SKM-1 treated with dmso at 0.1 percent for 144 hours (cell line): Measurements from ENCODE around the gene CEP70.
"Not testable (repeated sequence)": the region's sequence is repeated elsewhere in the genome, so short reads cannot be mapped to it uniquely, and the experiment has no call there.

ENCODE experiments used
- DNase-seq: peaks from one replicate; lab custom pipeline; 2025; ENCODE audit not compliant: unreplicated experiment; lab: John Stamatoyannopoulos, UW

CEP70 gene, protein sequence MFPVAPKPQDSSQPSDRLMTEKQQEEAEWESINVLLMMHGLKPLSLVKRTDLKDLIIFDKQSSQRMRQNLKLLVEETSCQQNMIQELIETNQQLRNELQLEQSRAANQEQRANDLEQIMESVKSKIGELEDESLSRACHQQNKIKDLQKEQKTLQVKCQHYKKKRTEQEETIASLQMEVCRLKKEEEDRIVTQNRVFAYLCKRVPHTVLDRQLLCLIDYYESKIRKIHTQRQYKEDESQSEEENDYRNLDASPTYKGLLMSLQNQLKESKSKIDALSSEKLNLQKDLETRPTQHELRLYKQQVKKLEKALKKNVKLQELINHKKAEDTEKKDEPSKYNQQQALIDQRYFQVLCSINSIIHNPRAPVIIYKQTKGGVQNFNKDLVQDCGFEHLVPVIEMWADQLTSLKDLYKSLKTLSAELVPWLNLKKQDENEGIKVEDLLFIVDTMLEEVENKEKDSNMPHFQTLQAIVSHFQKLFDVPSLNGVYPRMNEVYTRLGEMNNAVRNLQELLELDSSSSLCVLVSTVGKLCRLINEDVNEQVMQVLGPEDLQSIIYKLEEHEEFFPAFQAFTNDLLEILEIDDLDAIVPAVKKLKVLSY

DNA sequence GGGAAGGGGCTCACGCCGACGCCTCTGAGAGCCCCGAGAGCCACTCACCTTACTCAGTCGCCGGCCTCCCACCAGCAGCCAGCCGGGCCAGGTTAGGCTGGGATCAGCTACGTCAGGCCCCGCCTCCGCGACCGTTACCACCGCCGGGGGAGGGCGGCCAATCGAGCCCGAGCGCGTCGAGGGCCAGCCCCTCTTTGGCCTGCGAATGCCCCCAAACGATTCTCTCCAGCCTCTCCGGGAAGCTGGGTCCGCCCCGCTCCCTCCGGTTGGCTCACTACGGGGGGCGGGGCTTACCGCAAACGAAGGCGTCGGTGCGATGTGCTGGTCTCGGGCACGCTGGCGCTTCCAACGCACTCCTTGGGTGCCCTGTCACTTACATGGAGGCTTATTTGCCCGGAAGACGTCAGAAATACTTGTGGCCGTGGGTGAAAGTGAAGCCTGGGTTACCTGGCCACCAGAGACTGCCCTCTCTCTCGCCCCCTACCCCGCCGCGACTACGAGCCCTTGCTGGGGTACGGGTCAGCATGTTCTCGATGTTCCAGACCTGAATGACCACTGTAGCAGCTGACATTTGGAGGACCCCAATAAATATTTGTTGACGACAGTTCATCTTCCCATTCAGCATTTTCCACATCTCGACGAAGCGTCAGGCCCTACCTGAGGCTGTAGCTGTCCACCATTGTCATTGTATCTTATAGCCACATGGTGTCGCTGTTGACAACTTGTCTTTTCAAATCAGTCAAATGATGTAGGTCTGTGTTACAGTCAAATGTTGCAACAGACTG lies at the start of gene CEP70:
Gene CEP70, minus strand, starts transcription at position 111 of the 785 bp plus-strand sequence. CDS start 21,333 bp downstream, outside the sequence.
- no peak for DNase-seq

DNA sequence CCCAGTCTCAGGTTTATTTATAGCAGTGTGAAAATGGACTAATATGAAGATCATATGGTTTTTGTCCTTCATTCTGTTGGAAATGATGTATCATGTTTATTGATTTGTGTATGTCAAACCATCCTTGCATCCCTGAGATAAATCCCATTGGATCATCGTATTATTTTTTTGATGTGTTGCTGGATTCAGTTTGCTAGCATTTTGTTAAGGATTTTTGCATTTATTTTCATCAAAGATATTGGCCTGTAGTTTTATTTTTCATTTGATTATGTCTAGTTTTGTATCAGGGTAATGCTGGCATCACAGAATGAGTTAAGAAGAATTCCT lies 48.8 kb upstream of the CEP70 start:
- DNase-seq, result no peak

DNA sequence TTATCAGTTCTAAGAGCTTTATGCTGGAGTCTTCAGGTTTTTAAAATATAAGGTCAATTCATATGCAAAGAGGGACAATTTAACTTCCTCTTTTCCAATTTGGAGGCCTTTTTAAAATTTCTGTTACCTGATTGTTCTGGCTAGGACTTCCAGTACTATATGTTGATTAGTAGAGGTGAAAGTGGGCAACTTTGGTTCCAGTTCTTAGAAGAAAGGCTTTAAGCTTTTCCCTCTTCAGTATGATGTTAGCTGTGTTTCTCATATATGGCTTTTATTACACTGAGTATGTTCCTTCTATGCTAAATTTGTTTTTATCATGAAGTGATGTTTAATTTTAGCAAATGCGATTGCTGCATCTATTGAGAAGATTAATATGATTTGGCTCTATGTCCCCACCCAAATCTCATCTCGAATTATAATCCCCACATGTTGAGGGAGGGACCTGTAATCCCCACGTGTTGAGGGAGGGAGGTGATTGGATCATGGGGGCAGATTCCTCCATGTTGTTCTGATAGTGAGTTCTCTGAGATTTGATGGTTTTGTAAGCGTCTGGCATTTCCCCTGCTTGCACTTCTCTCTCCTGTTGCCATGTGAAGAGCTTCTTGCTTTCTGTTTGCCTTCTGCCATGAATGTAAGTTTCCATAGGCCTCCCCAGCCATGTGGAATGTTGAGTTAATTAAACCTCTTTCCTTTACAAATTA lies 48.3 kb upstream of the CEP70 start:
- DNase-seq, result no peak

DNA sequence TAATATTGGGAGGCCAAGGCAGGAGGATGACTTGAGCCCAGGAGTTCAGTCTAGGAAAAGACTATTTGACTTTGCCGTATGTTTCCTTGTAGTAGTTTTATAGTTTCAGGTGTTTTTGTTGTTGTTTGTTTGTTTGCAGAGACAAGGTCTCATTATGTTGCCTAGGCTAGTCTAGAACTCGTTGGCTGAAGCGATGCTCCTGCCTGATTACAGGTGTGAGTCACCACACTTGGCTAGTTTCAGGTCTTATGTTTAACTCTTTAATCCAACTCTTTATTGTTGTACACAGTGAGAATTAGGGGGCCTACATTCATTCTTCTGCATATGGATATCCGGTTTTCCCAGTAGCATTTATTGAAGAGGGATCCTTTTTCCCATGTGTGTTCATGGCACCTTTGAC lies 46.5 kb upstream of the CEP70 start:
- no peak for DNase-seq

DNA sequence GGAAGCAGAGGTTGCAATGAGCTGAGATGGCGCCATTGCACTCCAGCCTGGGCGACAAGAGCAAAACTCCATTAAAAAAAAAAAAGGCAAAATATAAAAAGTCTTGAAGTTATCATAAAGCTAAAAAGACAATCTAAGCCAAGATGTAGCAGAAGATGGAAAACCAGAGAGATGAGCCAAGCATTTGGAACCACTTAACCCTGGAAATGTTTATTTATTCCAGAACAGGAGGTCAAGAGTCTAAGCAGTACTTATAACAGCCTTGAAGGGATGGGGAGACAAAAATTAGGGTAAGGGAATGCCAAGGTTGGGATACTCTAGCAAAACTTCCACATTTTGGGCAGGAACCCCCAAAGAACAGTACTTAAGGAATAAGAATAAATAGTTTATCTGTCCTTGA lies 44.6 kb upstream of the CEP70 start:
- no peak for DNase-seq

DNA sequence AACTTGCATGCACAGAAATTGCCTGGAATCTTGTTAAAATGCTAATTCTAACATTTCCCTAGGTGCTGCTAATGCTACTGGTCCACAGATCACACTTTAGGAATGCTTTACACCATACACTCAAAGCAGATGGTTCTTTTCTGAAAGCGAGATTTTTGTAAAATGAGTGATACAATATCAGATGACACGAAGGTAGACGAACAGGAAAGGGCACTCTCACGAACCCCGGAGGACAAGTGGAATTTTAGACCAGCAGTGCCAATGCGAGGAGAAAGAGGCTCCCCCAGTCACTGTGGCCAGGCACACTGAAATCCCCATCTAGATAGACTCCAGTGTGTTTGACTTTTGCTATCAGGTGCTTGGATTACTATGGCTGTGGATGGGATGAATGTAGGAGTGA lies 35.5 kb upstream of the CEP70 start:
- no peak for DNase-seq

DNA sequence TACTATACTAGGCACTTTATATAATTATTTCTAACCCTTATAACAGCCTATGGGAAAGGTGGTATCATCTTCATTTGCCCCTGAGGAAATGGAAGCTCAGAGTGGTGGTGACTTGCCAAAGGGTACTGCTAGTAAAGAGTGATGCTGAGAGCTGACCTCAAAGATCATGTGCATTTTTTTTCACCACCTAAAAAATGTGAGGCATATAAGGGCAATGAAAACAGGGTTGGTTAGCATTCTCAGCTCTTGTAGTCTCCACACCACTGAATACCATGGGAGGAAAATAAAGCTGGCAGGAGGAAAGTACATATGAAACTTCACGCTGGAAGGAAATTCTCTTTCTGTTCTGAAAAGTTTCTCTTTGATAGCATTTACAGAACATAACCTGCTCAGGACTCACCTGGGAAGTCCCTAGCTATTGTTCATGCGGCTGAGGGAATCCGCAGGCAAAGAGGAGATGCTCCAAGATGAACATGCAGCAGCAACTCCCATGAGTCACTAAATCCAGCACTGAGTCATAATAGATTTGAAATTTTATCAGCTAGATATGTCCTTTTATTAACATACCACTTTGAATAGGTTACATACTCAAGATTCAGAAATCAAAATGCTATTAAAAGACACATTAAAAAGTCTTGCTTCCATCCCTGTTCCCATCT lies 31.8 kb upstream of the CEP70 start:
- no peak for DNase-seq

DNA sequence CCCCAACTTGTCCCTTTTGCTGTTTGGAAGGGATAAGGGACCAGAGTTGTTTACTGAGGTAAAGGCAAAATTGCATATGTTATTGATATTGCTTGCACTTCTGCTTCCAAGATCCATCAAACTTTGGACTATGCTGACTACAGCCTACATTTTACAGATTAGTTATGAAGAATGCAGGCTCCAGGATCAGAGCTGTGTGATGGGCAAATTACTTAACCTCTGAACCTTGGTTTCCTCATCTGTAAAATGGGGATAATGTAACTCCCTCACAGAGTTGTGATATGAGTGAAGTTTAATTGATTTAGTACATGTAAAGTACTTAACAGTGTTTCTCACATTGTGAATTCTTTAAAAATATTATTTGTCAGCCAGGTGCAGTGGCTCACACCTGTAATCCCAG lies 30.5 kb upstream of the CEP70 start:
- DNase-seq, result no peak

DNA sequence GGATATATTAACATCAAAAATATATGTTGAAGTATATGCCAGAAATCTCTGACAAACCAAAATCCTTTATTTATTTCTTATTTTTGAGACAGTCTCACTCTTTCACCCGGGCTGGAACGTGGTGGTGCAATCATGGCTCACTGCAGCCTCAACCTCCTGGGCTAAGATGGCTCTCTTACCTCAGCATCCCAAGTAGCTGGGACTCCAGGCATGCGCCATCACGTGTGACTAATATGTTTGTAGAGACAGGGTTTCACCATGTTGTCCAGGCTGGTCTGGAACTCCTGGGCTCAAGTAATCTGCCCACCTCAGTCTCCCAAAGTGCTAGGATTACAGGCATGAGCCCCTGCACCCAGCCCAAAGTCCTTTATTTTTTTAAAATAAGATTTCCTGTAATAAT lies 26.4 kb upstream of the CEP70 start:
- no peak for DNase-seq

DNA sequence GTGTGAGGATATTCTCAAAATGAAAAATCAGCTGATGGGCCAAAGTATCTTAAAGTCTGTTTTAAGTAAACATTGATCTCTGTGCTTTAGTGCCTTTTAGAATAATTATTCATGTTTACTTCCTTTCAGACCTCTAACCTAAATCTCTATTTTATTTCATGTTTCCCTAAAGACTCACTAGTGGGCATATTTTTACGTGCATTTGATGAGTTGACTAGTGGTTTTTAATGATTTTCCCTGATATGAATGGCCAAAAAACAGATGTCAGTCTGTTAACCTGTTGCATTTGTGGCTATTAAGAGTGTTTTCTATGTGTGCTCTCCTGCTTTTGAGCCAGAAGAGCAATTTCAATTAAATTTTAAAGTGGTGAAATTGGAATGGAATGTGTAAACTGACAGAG lies 21.4 kb upstream of the CEP70 start:
- DNase-seq, result no peak

DNA sequence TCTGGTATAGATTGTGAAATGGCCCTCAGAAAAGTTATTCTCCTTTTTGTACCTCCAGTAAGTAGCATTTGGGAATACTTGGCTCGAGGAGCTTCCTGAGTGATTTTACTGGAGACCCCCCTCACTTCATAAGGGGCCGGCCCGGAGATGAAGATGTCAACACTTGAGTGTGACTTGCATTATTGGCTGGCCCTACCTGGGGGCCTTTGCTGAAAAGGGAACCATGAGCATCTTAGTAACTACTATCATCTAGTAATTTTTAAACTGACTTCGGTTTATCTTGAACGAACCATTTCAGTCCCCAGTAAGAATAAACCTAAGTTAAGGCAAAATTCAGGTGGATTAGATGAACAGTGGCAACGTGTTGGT lies 15.8 kb upstream of the CEP70 start:
- DNase-seq, result no peak

DNA sequence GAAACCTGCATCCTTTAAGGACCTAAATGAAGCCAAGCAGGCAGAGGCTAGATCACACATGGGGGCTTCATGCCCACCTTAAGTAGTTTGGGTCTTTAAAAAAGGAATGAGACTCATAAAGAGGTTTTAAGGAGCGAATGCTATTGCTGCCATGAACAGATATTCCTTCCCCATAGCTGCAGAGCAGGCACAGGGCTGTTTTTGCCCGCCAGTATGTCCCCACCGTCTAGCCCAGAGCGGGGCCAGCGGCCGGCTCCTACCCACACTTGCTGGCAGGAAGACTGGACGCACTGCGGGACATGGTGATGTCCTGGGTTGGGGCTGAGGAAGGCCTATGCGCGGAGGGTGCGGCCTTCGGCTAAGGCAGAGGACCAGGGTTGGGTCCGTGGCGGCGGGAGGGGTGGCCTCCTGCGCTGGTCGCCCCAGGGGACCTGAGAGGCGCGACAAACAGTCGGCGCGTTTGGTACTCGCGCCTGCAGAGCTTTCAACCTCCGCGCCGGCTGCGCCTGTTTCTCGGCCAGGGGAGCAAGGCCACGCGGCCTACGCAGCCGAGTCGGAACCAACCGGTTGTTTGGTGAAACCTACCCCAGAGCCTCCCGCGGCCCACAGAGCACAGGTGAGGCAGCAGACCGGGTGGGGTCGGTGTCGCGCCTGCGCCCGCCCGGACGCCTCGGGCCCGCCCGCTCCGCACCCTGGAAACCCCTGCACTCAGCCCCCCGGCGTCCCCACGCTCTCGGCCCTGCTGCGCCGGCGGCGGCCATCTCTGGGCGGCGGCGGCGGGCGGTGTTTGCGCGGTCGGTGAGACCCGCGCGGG lies 14.5 kb upstream of the CEP70 start, which contains the start of gene FAIM:
Gene FAIM, plus strand, starts transcription at position 450 of the 814 bp plus-strand sequence. CDS start 10,956 bp downstream, outside the sequence.
- DNase-seq, result no peak

DNA sequence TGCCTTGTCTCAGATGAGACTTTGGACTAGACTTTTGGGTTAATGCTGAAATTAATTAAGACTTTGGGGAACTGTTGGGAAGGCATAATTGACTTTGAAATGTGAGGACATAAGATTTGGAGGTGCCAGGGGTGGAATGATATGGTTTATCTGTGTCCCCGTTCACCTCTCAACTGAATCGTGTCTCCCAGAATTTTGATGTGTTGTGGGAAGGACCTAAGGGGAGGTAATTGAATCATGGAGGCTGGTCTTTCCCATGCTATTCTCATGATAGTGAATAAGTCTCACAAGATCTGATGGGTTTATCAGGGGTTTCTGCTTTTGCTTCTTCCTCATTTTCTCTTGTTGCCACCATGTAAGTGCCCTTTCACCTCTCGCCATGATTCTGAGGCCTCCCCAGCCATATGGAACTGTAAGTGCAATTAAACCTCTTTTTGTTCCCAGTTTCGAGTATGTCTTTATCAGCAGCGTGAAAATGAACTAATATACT lies 10.1 kb upstream of the CEP70 start:
- not testable (repeated sequence) for DNase-seq

DNA sequence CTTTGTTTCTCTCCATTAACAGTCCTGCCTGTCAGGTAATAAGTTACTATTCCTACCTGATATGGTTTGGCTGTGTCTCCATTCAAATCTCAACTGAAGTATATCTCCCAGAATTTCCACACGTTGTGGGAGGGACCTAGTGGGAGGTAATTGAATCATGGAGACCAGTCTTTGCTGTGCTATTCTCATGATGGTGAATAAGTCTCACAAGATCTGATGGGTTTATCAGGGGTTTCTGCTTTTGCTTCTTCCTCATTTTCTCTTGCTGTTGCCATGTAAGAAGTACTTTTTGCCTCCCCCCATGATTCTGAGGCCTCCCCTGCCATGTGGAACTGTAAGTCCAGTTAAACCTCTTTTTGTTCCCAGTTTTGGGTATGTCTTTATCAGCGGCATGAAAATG lies 7.6 kb upstream of the CEP70 start:
- not testable (repeated sequence) for DNase-seq

DNA sequence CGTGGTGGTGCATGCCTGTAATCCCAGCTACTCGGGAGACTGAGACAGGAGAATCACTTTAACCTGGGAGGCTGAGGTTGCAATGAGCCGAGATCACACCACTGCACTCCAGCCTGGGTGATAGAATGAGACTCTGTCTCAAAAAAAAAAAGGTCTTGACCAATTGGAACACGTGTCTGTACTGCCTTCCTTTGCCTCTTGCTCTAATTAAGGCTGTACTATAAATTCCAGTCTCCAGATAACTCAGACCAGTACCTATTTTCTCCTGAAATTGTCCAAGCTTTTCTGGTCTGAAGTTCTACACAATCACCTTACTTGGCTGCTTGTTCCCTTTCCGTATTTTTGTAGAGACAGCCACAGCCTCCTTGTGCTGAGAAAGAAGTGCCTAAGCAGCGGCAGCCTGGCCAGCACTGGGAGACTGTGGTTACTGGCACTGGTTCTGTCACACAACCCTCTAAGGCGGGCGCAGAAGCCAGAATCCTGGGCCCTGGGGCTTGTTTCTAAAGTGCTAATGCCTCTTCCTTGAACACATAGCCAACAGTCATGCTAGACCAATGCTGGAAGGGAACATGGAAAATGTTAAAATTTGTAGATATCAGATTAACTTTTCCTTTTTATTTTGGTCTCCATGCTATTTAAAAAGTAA lies 6.2 kb upstream of the CEP70 start:
- DNase-seq, result no peak

DNA sequence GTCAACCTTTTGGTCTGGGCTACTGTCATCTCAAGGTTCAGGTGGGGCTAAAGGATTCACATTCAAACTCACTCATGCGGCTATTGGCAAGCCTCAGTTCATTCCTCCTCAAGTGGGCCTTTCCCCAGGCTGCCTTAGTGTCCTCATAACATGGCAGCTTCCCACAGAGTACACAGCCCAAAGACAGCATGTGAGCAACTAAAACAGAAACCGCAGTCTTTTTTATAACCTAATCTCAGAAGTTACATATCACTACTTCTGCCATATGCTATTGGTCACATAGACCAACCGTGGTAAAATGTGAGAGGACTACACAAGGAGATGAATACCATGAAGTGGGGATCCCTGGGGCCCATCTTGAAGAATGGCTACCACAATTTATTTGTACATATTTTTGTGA lies 4.5 kb upstream of the CEP70 start:
- no peak for DNase-seq

DNA sequence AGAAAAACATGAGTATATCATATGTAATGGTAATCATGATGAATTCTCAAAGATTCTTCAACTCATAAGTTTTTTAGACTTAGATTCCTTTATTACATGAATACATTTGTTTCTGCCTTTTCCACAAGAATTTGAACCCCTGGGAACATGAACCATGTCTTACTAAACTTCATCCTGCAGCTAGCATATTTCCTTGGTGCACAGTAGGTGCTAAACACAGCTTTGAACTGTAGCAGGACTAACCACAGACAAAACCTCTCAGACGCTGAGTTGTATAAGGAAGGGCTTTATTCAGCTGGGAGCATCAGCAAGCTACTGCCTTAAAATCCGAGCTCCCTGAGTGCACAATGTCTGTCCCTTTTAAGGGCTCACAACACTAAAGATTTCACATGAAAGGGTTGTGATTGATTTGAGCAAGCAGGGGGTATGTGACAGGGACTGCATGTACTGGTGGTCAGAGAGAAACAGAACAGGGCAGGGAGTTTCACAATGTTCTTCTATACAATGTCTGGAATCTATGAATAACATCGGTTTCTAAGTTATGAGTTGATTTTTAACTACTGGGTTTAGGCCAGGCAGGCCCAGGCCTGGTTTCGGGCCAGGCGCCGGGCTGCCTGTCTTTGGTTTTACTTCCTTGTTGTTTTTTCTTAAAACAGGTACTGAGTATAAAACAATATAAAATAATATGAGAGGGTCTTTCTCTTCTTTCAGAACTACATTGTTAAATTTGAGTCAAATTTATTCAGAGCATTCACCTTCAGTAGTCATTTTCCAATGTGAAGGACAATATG lies 3.3 kb upstream of the CEP70 start:
- DNase-seq, result not testable (repeated sequence)

DNA sequence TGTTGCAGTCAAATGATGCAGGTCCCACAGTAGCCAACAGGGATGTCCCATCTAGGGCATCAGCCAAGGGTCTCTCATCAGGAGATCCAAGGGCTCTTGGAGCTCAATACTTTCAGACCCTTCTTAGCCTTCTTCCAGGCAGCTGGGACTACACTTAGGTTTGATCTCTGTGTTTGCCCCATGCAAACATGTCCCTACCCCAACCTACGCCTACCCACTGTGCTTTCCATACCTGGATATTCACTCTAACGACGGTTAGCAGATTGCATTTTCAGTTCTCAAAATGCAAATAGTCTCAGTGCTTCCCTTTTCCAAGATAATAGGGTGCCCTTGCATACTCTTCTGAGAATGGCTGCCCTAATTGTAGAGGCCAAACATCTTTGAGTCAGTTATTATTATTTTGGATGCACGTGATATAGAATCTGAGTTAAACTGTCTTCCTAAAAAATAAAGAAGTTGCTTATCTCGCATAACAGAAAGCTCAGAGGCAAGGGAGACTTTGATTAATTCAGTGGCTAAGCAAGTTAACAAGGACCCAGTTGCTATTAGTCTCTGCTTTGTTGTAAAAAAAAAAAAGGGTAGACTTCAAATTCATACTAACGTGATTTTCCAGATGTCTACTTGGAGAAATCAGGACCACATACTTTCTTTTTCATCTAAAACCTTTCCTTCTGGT lies 1.0 kb upstream of the CEP70 start:
- DNase-seq, result no peak
